ENCODE measurements around the gene EPS15. TPM values are rescaled to one million over a fixed set of nuclear protein-coding genes. Genes with fewer than 3 reads are reported as not detected.
"Not testable (repeated sequence)": the region's sequence is repeated elsewhere in the genome, so short reads cannot be mapped to it uniquely, and the experiment has no call there.

Gene EPS15
- total and polyA plus RNA-seq, 8 donors, result 13.3 to 139 (median 46.8) TPM

DNA sequence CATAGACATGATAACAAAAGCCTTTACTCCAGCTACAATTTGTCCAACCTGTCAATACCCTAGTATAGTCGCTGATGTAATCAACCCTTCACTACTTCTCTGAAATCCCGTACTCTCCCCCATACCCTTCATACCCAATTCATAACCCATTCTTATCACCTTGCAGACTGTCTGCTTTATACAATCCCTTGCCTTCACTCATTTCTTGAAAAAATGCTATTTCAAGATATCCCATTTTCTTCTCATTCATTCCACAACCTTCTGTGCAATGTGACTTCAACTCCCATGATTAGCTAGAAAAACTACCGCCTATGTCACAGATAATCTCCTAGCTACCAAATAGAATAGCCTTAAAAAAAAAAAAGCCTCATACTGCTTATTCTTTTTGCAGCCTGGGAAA lies 49.5 kb downstream of the EPS15 start:
- 71 to 80% (median 75%) methylated on average over 3 of the region's 3 CpGs for WGBS, 5 donors

DNA sequence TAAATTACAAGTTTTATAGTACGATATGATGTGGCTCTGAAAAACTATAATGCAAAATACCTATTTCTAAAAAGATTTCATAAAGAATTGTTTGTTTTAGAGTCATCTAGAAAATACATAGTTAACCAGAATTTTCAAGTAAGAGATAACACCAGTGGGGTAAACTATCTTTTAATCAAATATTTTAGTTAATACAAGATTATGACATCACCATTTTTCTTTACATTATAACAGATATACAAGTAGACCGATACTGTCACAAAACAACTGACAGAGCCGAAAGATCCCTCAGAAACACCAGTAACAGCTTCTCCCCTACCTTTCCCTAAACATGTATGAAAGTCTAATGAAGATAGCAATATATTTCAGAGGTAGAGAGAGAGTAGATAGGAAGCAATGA lies 54.2 kb downstream of the EPS15 start:
- TF ChIP-seq EP300 (IDR thresholded peaks at IDR 0.05) (no peak), POLR2AphosphoS5 (IDR thresholded peaks at IDR 0.05) (no peak), POLR2A (IDR thresholded peaks at IDR 0.05) (no peak)
- TF ChIP-seq, protein P1, sequence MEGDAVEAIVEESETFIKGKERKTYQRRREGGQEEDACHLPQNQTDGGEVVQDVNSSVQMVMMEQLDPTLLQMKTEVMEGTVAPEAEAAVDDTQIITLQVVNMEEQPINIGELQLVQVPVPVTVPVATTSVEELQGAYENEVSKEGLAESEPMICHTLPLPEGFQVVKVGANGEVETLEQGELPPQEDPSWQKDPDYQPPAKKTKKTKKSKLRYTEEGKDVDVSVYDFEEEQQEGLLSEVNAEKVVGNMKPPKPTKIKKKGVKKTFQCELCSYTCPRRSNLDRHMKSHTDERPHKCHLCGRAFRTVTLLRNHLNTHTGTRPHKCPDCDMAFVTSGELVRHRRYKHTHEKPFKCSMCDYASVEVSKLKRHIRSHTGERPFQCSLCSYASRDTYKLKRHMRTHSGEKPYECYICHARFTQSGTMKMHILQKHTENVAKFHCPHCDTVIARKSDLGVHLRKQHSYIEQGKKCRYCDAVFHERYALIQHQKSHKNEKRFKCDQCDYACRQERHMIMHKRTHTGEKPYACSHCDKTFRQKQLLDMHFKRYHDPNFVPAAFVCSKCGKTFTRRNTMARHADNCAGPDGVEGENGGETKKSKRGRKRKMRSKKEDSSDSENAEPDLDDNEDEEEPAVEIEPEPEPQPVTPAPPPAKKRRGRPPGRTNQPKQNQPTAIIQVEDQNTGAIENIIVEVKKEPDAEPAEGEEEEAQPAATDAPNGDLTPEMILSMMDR (IDR thresholded peaks at IDR 0.05), result no peak
- intact Hi-C loops (cut with DNase I; ENCODE audit: low total_unique reads), result no loop called here

More for the DNA sequence above, 49.5 kb downstream of the EPS15 start:
- Histone ChIP-seq H3K4me3 (no peak overlapping the region), H3K4me1 (peaks cover 0 to 30% (median 20%) of the 10 kb centered on the region in 4 donors), H3K9me3 (no peaks in the 10 kb centered on the region), H3K36me3 (peaks cover 0 to 58% (median 42%) of the 10 kb centered on the region in 4 donors), H3K27me3 (no peaks in the 10 kb centered on the region), H3K27ac (no peak overlapping the region)
- intact Hi-C loops (cut with DNase I; ENCODE audit: low total_unique reads), result no loop called here
- DNase-seq, result no peak
- TF ChIP-seq, protein P1 (IDR thresholded peaks at IDR 0.05), result no peak
- TF ChIP-seq EP300 (IDR thresholded peaks at IDR 0.05) (no peak), POLR2A (IDR thresholded peaks at IDR 0.05) (no peak), POLR2AphosphoS5 (IDR thresholded peaks at IDR 0.05) (no peak)

DNA sequence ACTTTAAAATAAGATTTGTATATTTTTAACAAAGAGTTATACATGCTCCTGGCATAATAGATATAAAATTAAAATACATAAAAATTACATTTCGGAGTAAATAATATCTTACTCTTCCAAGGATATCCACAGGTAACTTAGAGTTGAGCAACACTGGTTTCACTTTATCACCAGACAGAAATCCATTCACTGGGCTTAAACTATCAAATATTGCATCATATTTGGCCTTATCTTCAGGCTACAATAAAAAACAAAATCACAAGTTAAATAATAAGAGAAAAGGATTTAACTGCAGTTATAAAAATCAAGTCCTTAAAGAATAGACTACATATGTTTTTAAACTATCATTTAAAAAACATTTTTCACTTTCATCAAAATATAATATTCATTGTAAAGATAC lies 55.5 kb downstream of the EPS15 start:
- WGBS, 5 donors, result 64 to 81% (median 67%) methylated on average over 1 of the region's 1 CpG
- Histone ChIP-seq H3K27ac (no peak overlapping the region), H3K4me3 (no peak overlapping the region), H3K9me3 (no peaks in the 10 kb centered on the region), H3K4me1 (peaks cover 0 to 13% (median 3%) of the 10 kb centered on the region in 4 donors), H3K36me3 (peaks cover 0 to 77% (median 63%) of the 10 kb centered on the region in 4 donors), H3K27me3 (no peaks in the 10 kb centered on the region)
- no peak for TF ChIP-seq POLR2A (IDR thresholded peaks at IDR 0.05)
- TF ChIP-seq, protein P1 (IDR thresholded peaks at IDR 0.05), result no peak
- no peak for TF ChIP-seq POLR2AphosphoS5 (IDR thresholded peaks at IDR 0.05)
- no peak for TF ChIP-seq EP300 (IDR thresholded peaks at IDR 0.05)
- intact Hi-C loops (cut with DNase I; ENCODE audit: low total_unique reads), result no loop called here
- DNase-seq, result no peak

More for the DNA sequence above, 54.2 kb downstream of the EPS15 start:
- H3K4me1 ChIP-seq, result peaks cover 0 to 13% (median 3%) of the 10 kb centered on the region in 4 donors
- 92 to 96% (median 92%) methylated on average over 3 of the region's 3 CpGs for WGBS, 5 donors
- H3K27me3 ChIP-seq, result no peaks in the 10 kb centered on the region
- no peak overlapping the region for H3K4me3 ChIP-seq
- H3K36me3 ChIP-seq, result peaks cover 0 to 76% (median 57%) of the 10 kb centered on the region in 4 donors
- DNase-seq, result no peak
- no peaks in the 10 kb centered on the region for H3K9me3 ChIP-seq
- H3K27ac ChIP-seq, result no peak overlapping the region

DNA sequence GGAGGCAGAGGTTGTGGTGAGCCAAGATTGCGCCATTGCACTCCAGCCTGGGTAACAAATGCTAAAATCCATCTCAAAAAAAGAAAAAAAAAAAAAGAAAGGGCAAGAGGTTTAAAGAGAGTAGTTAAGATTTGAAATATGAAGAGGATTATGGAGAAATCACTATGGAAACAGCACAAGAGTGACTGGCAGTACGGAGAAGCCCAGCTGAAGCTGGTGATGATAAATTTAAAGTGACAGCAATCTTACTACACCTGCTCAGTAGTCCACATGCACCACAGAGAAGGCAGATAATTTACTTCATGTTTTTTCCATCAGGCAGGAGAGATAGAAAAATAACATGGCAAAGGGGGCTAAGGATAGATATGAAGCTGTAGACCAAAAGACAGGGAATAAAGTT lies 56.8 kb downstream of the EPS15 start:
- intact Hi-C loops (cut with DNase I; ENCODE audit: low total_unique reads); DNase-seq; H3K9me3 ChIP-seq; H3K27me3 ChIP-seq; H3K4me3 ChIP-seq; H3K27ac ChIP-seq: not testable (repeated sequence)
- Histone ChIP-seq H3K36me3 (peaks cover 0 to 78% (median 59%) of the 10 kb centered on the region in 4 donors), H3K4me1 (peaks cover 0 to 13% (median 3%) of the 10 kb centered on the region in 4 donors)
- 44 to 83% (median 77%) methylated on average over 2 of the region's 2 CpGs for WGBS, 5 donors

DNA sequence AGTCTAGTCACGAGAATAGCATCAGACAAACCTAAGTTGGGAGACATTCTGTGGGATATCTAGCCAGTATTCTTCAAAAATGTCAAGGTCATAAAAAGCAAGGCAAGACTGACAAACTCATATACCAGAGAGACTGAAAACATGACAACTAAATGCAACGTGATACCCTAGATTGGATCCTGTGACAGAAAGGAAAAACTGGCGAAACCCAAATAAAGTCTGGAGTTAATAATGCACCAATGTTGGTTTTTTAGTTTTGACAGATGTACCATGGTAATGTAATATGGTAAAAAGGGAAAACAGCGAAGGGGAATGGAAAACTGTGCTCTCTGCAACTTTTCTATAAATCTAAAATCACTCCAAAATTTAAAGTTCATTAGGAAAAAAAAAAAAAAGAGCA lies 64.5 kb downstream of the EPS15 start:
- Histone ChIP-seq H3K36me3 (peaks cover 0 to 62% (median 44%) of the 10 kb centered on the region in 4 donors), H3K4me3 (no peak overlapping the region), H3K4me1 (no peaks in the 10 kb centered on the region), H3K27me3 (no peaks in the 10 kb centered on the region), H3K27ac (no peak overlapping the region), H3K9me3 (no peaks in the 10 kb centered on the region)
- TF ChIP-seq POLR2A (IDR thresholded peaks at IDR 0.05) (no peak), POLR2AphosphoS5 (IDR thresholded peaks at IDR 0.05) (no peak), EP300 (IDR thresholded peaks at IDR 0.05) (no peak)
- TF ChIP-seq, protein P1 (IDR thresholded peaks at IDR 0.05), result no peak
- intact Hi-C loops (cut with DNase I; ENCODE audit: low total_unique reads), result no loop called here
- no peak for DNase-seq
- 85 to 92% (median 91%) methylated on average over 4 of the region's 4 CpGs for WGBS, 5 donors

Measured in stomach (tissue), 9 donors.